ENCODE results near the gene FALEC. TPM values are rescaled to one million over a fixed set of nuclear protein-coding genes. Genes with fewer than 3 reads are reported as not detected.

The FALEC gene
- total RNA-seq, 4 donors from 2014 or later: 1.1 TPM; not detected in 3

GRCh38 chr1:150512846-150513245 is 2.7 kb upstream of the FALEC start:
- intact Hi-C loops (cut with DNase I; ENCODE audit: low total_unique reads): no loop called here
- TF ChIP-seq POLR2A (IDR thresholded peaks at IDR 0.05) (no peak), CTCF (IDR thresholded peaks at IDR 0.05) (no peak)
- no peak overlapping the region for H3K4me3 ChIP-seq (ENCODE audit: low read depth, poor library complexity, severe bottlenecking)
- no peak for DNase-seq (ENCODE audit: low spot score in 2 of 2)
- WGBS, 2 donors: 37 to 71% methylated on average over 2 of the region's 2 CpGs

GRCh38 chr1:150513351-150513791 is 2.2 kb upstream of the FALEC start:
- no peak for DNase-seq (ENCODE audit: low spot score in 2 of 2)
- intact Hi-C loops (cut with DNase I; ENCODE audit: low total_unique reads): no loop called here
- WGBS, 2 donors: 52 to 61% methylated on average over 7 of the region's 7 CpGs
- TF ChIP-seq POLR2A (IDR thresholded peaks at IDR 0.05): no peak
- TF ChIP-seq CTCF (IDR thresholded peaks at IDR 0.05): no peak
- H3K4me3 ChIP-seq (ENCODE audit: low read depth, poor library complexity, severe bottlenecking): no peak overlapping the region

- intact Hi-C loops (cut with DNase I; ENCODE audit: low total_unique reads): no loop called here
- no peak overlapping the region for H3K4me3 ChIP-seq (ENCODE audit: low read depth, poor library complexity, severe bottlenecking)
- DNase-seq (ENCODE audit: low spot score in 2 of 2): no peak
- WGBS, 2 donors: 91 to 92% methylated on average over 9 of the region's 9 CpGs
- no peak for TF ChIP-seq CTCF (IDR thresholded peaks at IDR 0.05)
- no peak for TF ChIP-seq POLR2A (IDR thresholded peaks at IDR 0.05)
Measured at GRCh38 chr1:150514260-150514659, 1.3 kb upstream of the FALEC start.

GRCh38 chr1:150514913-150515327 is 632 bp upstream of the FALEC start:
- no peak for TF ChIP-seq CTCF (IDR thresholded peaks at IDR 0.05)
- TF ChIP-seq POLR2A (IDR thresholded peaks at IDR 0.05): no peak
- DNase-seq (ENCODE audit: low spot score in 2 of 2): no peak
- WGBS, 2 donors: 38 to 39% methylated on average over 21 of the region's 21 CpGs
- peak overlapping the region; percentile 28 for H3K4me3 ChIP-seq (ENCODE audit: low read depth, poor library complexity, severe bottlenecking)
- intact Hi-C loops (cut with DNase I; ENCODE audit: low total_unique reads): no loop called here

GRCh38 chr1:150516050-150516591 is 569 bp downstream of the FALEC start:
- TF ChIP-seq CTCF (IDR thresholded peaks at IDR 0.05) (no peak), POLR2A (IDR thresholded peaks at IDR 0.05) (no peak)
- DNase-seq (ENCODE audit: low spot score in 2 of 2): no peak
- peak overlapping the region; percentile 22 for H3K4me3 ChIP-seq (ENCODE audit: low read depth, poor library complexity, severe bottlenecking)
- WGBS, 2 donors: 5% methylated on average over 19 of the region's 19 CpGs
- intact Hi-C loops (cut with DNase I; ENCODE audit: low total_unique reads): no loop called here

- H3K4me3 ChIP-seq (ENCODE audit: low read depth, poor library complexity, severe bottlenecking): no peak overlapping the region
- TF ChIP-seq POLR2A (IDR thresholded peaks at IDR 0.05) (no peak), CTCF (IDR thresholded peaks at IDR 0.05) (no peak)
- WGBS, 2 donors: 49 to 56% methylated on average over 4 of the region's 4 CpGs
- DNase-seq (ENCODE audit: low spot score in 2 of 2): no peak
- intact Hi-C loops (cut with DNase I; ENCODE audit: low total_unique reads): no loop called here
Measured at GRCh38 chr1:150516616-150517015, 1.1 kb downstream of the FALEC start.

All from lower leg skin (tissue), 4 donors.